Liver (tissue), 9 donors: ENCODE data around the gene SEZ6L. TPM values are rescaled to one million over a fixed set of nuclear protein-coding genes. Genes with fewer than 3 reads are reported as not detected.

Experiments
- DNase-seq: peaks from one replicate; pipeline ENCODE4 v3.0.0-alpha.2; 2017; ENCODE audit warnings: low spot score
- H3K27ac ChIP-seq, 2 donors: one replicate each; pipeline ENCODE4 v1.7.0; 2013; ENCODE audit warnings: inconsistent platforms in 2 of 2, low read length in 2 of 2, control low read depth in 1 of 2, low read depth in 1 of 2, mild to moderate bottlenecking in 1 of 2
- H3K27me3 ChIP-seq, 4 donors: one replicate each; pipeline versions ENCODE4 v1.6.1 to v1.7.0; 2013; ENCODE audit warnings: low read length in 3 of 4, inconsistent platforms in 1 of 4, mild to moderate bottlenecking in 1 of 4, moderate library complexity in 1 of 4; ENCODE audit not compliant: control insufficient read depth in 4 of 4, insufficient read depth in 4 of 4
- H3K36me3 ChIP-seq, 4 donors: one replicate each; pipeline versions ENCODE4 v1.6.1 to v1.7.0; 2013; ENCODE audit warnings: low read length in 3 of 4, mild to moderate bottlenecking in 3 of 4, low read depth in 1 of 4, moderate library complexity in 1 of 4; ENCODE audit not compliant: control insufficient read depth in 4 of 4, insufficient read depth in 3 of 4
- H3K4me1 ChIP-seq, 4 donors: one replicate each; pipeline versions ENCODE4 v1.6.1 to v1.7.0; 2013; ENCODE audit warnings: low read length in 3 of 4, mild to moderate bottlenecking in 3 of 4, moderate library complexity in 1 of 4; ENCODE audit not compliant: control insufficient read depth in 4 of 4, insufficient read depth in 4 of 4
- H3K4me3 ChIP-seq, 3 donors: one replicate each; pipeline versions ENCODE4 v1.6.1 to v1.7.0; 2013; ENCODE audit warnings: low read length in 3 of 3, control low read depth in 1 of 3, low read depth in 1 of 3, mild to moderate bottlenecking in 1 of 3
- H3K9ac ChIP-seq, 2 donors: one replicate each; pipeline ENCODE4 v1.7.0; 2013; ENCODE audit warnings: low read length in 2 of 2, mild to moderate bottlenecking in 2 of 2, moderate library complexity in 2 of 2, control low read depth in 1 of 2, low read depth in 1 of 2
- H3K9me3 ChIP-seq, 4 donors: one replicate each; pipeline versions ENCODE4 v1.6.1 to v1.7.0; 2013; ENCODE audit warnings: low read length in 3 of 4; ENCODE audit not compliant: control insufficient read depth in 4 of 4
- ATF3 ChIP-seq: IDR thresholded peaks from 2 replicates; pipeline ENCODE4 v1.6.1; 2016; ENCODE audit warnings: antibody characterized with exemption
- CTCF ChIP-seq: fragments of 150-350 bp; IDR thresholded peaks from 2 replicates; pipeline ENCODE4 v1.5.1; 2017; ENCODE audit warnings: improper control_type of control experiment, low read depth, low read length; ENCODE audit not compliant: missing input control
- EGR1 ChIP-seq, 2 donors: IDR thresholded peaks; 2 replicates each; pipeline ENCODE4 v1.6.1; 2016 to 2018; ENCODE audit warnings: antibody characterized with exemption in 2 of 2, low read depth in 2 of 2
- FOXA1 ChIP-seq: IDR thresholded peaks from 2 replicates; pipeline ENCODE4 v1.6.1; 2016; ENCODE audit warnings: antibody characterized with exemption
- FOXA2 ChIP-seq: IDR thresholded peaks from 2 replicates; pipeline ENCODE4 v1.6.1; 2016; ENCODE audit warnings: antibody characterized with exemption
- GABPA ChIP-seq, 2 donors: IDR thresholded peaks in 1 of 2; conservative IDR thresholded peaks in 1 of 2; 2 replicates each; pipeline ENCODE4 v1.6.1; 2016; ENCODE audit warnings: antibody characterized with exemption in 2 of 2, mild to moderate bottlenecking in 1 of 2, moderate library complexity in 1 of 2
- HNF4A ChIP-seq, 2 donors: conservative IDR thresholded peaks; 2 replicates each; pipeline ENCODE4 v1.6.1; 2016; ENCODE audit warnings: antibody characterized with exemption in 2 of 2, mild to moderate bottlenecking in 2 of 2
- JUND ChIP-seq, 2 donors: IDR thresholded peaks; 2 replicates each; pipeline ENCODE4 v1.6.1; 2016; ENCODE audit warnings: antibody characterized with exemption in 2 of 2
- NR2F2 ChIP-seq: IDR thresholded peaks from 2 replicates; pipeline ENCODE4 v1.6.1; 2016; ENCODE audit warnings: antibody characterized with exemption
- RAD21 ChIP-seq, 2 donors: IDR thresholded peaks; 2 replicates each; pipeline ENCODE4 v1.6.1; 2016; ENCODE audit warnings: antibody characterized with exemption in 2 of 2, mild to moderate bottlenecking in 2 of 2
- REST ChIP-seq: IDR thresholded peaks from 2 replicates; pipeline ENCODE4 v1.6.1; 2016; ENCODE audit warnings: antibody characterized with exemption, mild to moderate bottlenecking
- RXRA ChIP-seq, 2 donors: IDR thresholded peaks; 2 replicates each; pipeline ENCODE4 v1.6.1; 2017 to 2018; ENCODE audit warnings: antibody characterized with exemption in 2 of 2, mild to moderate bottlenecking in 1 of 2
- SP1 ChIP-seq: IDR thresholded peaks from 2 replicates; pipeline ENCODE4 v1.6.1; 2018; ENCODE audit warnings: antibody characterized with exemption, mild to moderate bottlenecking
- TAF1 ChIP-seq: conservative IDR thresholded peaks from 2 replicates; pipeline ENCODE4 v1.6.1; 2016; ENCODE audit warnings: antibody characterized with exemption, mild to moderate bottlenecking
- YY1 ChIP-seq: IDR thresholded peaks from 2 replicates; pipeline ENCODE4 v1.6.1; 2016; ENCODE audit warnings: antibody characterized with exemption, mild to moderate bottlenecking
- ZBTB33 ChIP-seq: IDR thresholded peaks from 2 replicates; pipeline ENCODE4 v1.6.1; 2016; ENCODE audit warnings: antibody characterized with exemption
- WGBS: extraction: QIAGEN DNeasy Blood & Tissue Kit; methylation state at CpG from one replicate; pipeline ENCODE4 v1.1.7; 2013; 5-methylcytosine and 5-hydroxymethylcytosine counted together
- polyA plus RNA-seq, 2 donors: library from polyadenylated mRNA; stranded (reverse) in 1 of 2; unstranded in 1 of 2; fragments of 200-250 nt in 1 of 2; fragments of >200 nt in 1 of 2; fragmentation: Nextera tagmentation in 1 of 2; extraction: Ambion mirVana in 1 of 2; gene quantifications; one replicate each; pipeline versions ENCODE4 v1.2.1 to v1.2.3, GENCODE V29; 2013 to 2015
- total RNA-seq, 2 donors: library from RNA; depleted of rRNA; stranded (reverse); fragments of >200 nt; gene quantifications; one replicate each; pipeline ENCODE4 v1.2.3, GENCODE V29; 2014
- donor health status: healthy.
- donor health status: healthy.
- donor health status: healthy.
- donor health status: healthy.
- donor health status: healthy.

Gene SEZ6L
- total and polyA plus RNA-seq, 4 donors: under 0.01 to 0.70 (median 0.08) TPM; not detected in 1

GRCh38 chr22:26359156-26359555 is 189.9 kb downstream of the SEZ6L start:
- TF ChIP-seq EGR1 (IDR thresholded peaks at IDR 0.05; ENCODE audit: low read depth in 2 of 2): no peak
- TF ChIP-seq RAD21 (IDR thresholded peaks at IDR 0.05): no peak
- TF ChIP-seq GABPA (IDR thresholded peaks at IDR 0.05 in 1 of 2, conservative IDR thresholded peaks at IDR 0.05 in 1 of 2): no peak
- TF ChIP-seq FOXA1: no peak
- TF ChIP-seq ATF3: no peak
- TF ChIP-seq SP1: no peak
- TF ChIP-seq RXRA (IDR thresholded peaks at IDR 0.05): no peak
- TF ChIP-seq YY1: no peak
- TF ChIP-seq HNF4A (conservative IDR thresholded peaks at IDR 0.05): no peak
- no peak for TF ChIP-seq NR2F2
- Histone ChIP-seq H3K36me3 (no peaks in the 10 kb centered on the region), H3K27ac (no peak overlapping the region), H3K4me3 (no peak overlapping the region), H3K9ac (no peak overlapping the region), H3K4me1 (peaks cover 0 to 6% (median 2%) of the 10 kb centered on the region in 4 donors), H3K27me3 (peaks cover 0 to 17% (median under 1%) of the 10 kb centered on the region in 4 donors), H3K9me3 (no peaks in the 10 kb centered on the region)
- 78% methylated on average over 4 of the region's 4 CpGs for WGBS
- DNase-seq: no peak

DNA sequence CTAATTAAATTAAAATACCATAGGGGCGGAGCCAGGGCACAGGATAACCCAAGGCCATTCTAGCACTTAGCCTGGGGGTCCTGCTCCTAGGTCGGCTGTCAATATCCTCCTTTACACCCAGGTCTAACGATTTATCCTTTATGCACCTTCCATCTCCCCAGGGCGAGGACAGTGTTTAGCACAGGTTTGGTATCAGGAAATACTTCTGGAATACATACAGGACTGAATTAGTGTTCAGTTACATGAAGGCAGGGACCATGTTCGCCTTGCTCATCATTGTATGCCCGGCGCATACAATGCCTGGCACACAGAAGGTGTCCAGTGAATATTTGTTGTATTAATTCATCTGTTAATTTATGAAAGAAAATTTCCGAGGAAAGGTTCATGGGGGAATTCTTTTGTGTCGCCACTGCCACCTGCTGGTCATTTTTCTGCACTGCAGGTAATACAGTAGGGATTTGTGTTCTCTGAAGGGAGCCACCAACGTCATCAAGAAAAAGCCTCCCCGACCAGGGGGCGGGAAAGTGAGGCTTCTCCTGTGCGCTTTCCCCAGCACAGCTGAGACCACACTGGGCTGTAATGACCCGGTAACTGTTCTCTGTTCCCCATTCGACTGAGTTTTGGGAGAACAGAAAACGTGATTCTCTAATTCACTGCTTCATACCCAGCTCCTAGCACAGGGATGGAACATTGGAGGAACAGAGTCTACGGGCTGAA is 191.1 kb downstream of the SEZ6L start:
- H3K4me3 ChIP-seq: peak overlapping the region in 1 of 3 donors; percentile 4
- TF ChIP-seq NR2F2 (no peak), FOXA1 (no peak), TAF1 (no peak), CTCF (peak; percentile 87), YY1 (no peak), GABPA (IDR thresholded peaks at IDR 0.05 in 1 of 2, conservative IDR thresholded peaks at IDR 0.05 in 1 of 2) (no peak), REST (no peak), ZBTB33 (no peak), EGR1 (IDR thresholded peaks at IDR 0.05; ENCODE audit: low read depth in 2 of 2) (no peak), RAD21 (IDR thresholded peaks at IDR 0.05) (peak; percentile 70 to 76), ATF3 (no peak), HNF4A (conservative IDR thresholded peaks at IDR 0.05) (no peak), JUND (IDR thresholded peaks at IDR 0.05) (no peak), SP1 (no peak), FOXA2 (no peak), RXRA (IDR thresholded peaks at IDR 0.05) (no peak)
- H3K36me3 ChIP-seq: no peaks in the 10 kb centered on the region
- H3K27me3 ChIP-seq: peaks cover 0 to 17% (median under 1%) of the 10 kb centered on the region in 4 donors
- H3K9ac ChIP-seq: no peak overlapping the region
- peak; percentile 67 for DNase-seq
- H3K4me1 ChIP-seq: peaks cover 0 to 6% (median 2%) of the 10 kb centered on the region in 4 donors
- WGBS: 8% methylated on average over 17 of the region's 17 CpGs
- no peak overlapping the region for H3K27ac ChIP-seq
- H3K9me3 ChIP-seq: no peaks in the 10 kb centered on the region
